Choroid plexus epithelial cell (primary cell): ENCODE results near the gene VWA5B2.

Experiments used
- DNase-seq: peaks from one replicate; pipeline ENCODE4 v3.0.0-alpha.2; 2010; ENCODE audit warnings: low read depth
- H3K4me3 ChIP-seq: 2 replicates; pipeline ENCODE4 v1.5.1; 2011; ENCODE audit warnings: low read depth, mild to moderate bottlenecking, control low read depth, low read length, moderate library complexity
- TF ChIP-seq, protein P1 (sequence below): conservative IDR thresholded peaks from 2 replicates; pipeline ENCODE4 v1.5.1; 2011; ENCODE audit warnings: low read depth, mild to moderate bottlenecking, control low read depth, inconsistent platforms, low read length, moderate library complexity

The VWA5B2 gene

DNA sequence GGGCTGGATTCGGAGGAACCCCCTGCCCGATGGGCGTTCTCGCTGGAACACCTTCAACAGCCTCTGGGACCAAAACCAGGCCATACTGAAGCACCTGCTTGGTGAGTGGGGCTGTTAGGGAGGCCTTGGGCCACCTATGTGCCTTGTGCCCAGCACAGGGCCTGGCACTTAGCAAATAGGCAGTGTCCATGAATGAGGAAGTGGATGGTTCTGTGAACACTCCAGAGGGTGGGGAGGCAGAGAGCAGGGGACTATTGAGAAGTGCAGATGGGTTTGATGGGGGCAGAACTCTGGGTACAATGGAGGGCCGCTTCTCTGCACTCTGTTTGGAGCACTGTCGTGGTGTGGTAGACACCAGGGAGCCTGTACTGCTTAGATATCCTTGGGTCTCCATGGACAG lies 48.0 kb downstream of the VWA5B2 start:
- no peak for DNase-seq
- TF ChIP-seq, protein P1, sequence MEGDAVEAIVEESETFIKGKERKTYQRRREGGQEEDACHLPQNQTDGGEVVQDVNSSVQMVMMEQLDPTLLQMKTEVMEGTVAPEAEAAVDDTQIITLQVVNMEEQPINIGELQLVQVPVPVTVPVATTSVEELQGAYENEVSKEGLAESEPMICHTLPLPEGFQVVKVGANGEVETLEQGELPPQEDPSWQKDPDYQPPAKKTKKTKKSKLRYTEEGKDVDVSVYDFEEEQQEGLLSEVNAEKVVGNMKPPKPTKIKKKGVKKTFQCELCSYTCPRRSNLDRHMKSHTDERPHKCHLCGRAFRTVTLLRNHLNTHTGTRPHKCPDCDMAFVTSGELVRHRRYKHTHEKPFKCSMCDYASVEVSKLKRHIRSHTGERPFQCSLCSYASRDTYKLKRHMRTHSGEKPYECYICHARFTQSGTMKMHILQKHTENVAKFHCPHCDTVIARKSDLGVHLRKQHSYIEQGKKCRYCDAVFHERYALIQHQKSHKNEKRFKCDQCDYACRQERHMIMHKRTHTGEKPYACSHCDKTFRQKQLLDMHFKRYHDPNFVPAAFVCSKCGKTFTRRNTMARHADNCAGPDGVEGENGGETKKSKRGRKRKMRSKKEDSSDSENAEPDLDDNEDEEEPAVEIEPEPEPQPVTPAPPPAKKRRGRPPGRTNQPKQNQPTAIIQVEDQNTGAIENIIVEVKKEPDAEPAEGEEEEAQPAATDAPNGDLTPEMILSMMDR: no peak
- H3K4me3 ChIP-seq: no peak overlapping the region

DNA sequence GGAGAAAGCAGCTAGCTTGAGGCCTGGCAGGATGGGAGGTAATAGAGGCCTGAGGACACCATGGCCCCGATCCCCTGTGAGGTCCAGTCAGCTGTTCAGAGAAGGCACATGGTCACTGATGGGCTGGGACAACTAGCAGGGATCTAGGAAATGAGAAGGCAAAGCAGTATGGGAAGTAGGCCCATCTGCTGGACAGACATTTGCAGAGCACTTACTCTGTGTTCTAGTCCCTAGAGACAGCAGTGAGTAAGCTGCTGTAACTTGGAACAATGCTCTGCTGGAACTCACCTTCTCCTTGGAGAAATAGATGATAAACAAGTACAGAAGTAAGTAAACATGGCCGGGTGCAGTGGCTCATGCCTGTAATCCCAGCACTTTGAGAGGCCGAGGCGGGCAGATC lies 53.6 kb downstream of the VWA5B2 start:
- TF ChIP-seq, protein P1: no peak
- H3K4me3 ChIP-seq: no peak overlapping the region
- DNase-seq: no peak

DNA sequence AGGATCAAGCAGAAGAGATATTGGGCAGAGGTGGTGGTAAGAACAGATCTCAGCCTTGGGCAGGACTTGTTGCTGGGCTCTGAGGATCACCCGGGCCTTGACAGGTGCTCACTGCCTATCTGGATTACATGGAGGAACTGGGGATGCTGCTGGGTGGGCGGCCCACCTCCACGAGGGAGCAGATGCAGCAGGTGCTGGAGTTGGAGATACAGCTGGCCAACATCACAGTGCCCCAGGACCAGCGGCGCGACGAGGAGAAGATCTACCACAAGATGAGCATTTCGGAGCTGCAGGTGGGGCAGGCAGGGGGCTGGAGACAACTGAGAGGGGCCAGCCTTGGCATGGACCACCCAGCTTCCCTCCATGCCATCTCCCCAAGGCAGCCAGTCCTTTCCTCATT lies 54.3 kb downstream of the VWA5B2 start:
- H3K4me3 ChIP-seq: no peak overlapping the region
- no peak for DNase-seq
- TF ChIP-seq, protein P1: no peak

DNA sequence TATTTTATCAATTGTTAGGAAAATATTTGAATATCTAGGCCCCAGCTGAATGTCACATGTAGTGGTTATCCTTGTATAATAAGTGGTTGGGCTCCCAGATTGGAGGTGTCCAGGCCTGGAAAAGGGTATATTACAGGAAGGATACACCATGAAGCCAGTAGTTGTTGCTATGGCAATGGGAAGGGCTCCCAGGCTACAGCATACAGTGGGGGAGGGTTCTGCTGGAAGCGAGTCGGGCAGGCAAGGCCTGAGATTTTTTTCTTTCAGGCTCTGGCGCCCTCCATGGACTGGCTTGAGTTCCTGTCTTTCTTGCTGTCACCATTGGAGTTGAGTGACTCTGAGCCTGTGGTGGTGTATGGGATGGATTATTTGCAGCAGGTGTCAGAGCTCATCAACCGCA lies 55.3 kb downstream of the VWA5B2 start:
- no peak overlapping the region for H3K4me3 ChIP-seq
- TF ChIP-seq, protein P1: peak; percentile 72
- peak; percentile 88 for DNase-seq

DNA sequence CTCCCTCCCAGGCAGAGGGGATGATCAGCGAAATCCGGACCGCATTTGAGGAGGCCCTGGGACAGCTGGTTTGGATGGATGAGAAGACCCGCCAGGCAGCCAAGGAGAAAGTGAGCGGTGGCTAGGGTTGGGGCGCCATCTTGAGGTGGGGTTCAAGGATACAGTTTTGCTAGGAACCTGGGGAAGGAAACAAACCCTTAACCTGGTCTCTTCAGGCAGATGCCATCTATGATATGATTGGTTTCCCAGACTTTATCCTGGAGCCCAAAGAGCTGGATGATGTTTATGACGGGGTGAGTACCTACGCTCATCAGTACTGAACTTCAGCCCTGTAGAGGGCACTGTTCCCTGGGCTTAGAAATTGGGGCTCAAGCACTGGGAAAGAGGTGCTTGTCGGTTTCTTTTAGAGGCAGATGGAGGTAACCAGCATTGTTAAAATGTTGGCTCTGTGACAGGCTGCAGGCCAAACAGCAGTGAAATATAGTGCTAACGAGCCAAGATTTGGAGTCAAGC lies 60.1 kb downstream of the VWA5B2 start:
- no peak overlapping the region for H3K4me3 ChIP-seq
- TF ChIP-seq, protein P1: peak; percentile 78
- DNase-seq: peak; percentile 67

DNA sequence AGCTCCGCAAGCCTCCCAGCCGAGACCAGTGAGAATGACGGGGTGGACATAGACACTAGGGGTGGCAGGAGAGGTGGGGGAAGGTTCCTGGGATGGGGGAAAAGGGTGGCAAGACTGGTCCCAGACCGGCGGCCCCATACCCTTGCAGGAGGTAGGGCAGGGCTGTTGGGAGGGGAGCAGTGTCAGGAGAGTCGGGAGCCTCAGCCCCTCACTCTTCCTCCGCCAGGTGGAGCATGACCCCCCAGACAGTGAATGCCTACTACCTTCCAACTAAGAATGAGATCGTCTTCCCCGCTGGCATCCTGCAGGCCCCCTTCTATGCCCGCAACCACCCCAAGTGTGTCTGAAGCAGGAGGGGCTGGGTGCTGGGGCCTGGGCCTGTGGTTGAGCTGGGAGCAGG lies 60.9 kb downstream of the VWA5B2 start:
- H3K4me3 ChIP-seq: no peak overlapping the region
- TF ChIP-seq, protein P1: no peak
- DNase-seq: no peak

DNA sequence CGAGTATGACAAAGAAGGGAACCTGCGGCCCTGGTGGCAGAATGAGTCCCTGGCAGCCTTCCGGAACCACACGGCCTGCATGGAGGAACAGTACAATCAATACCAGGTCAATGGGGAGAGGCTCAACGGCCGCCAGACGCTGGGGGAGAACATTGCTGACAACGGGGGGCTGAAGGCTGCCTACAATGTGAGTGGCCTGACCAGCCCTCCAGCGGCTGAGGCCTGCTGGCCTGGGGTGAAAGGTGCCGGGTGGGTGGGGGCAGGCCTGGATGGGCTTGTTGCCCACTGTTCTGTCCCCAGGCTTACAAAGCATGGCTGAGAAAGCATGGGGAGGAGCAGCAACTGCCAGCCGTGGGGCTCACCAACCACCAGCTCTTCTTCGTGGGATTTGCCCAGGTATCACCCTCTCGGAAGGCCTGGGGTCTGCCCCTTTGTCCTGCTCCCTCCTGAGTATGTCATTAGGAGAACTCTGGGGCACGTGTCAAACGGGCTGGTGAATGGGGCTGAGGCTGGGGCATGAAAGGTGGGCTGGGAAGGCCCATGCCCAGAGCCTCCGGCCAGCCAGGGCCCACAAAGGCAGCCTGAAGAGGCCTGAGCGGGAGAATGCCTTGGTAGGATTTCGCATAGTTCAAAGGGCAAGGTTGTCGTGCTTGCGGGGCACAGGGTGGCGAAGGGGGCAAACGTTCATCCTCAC lies 61.8 kb downstream of the VWA5B2 start:
- TF ChIP-seq, protein P1: no peak
- no peak for DNase-seq

More for the DNA sequence above, 61.8 kb downstream of the VWA5B2 start:
- no peak overlapping the region for H3K4me3 ChIP-seq
